Activated CD8-positive, alpha-beta memory T cell treated with anti-CD3 and anti-CD28 coated beads, Interleukin-2, amount 50 U/mL, for 1 hour (primary cell): ENCODE measurements around the gene TMEM63B.

Experiments
- DNase-seq: peaks from one replicate; pipeline ENCODE4 v3.0.0-alpha.2; 2020; ENCODE audit errors: extremely low read depth

Gene TMEM63B

GRCh38 chr6:44117397-44118128 lies 9.8 kb upstream of the TMEM63B start:
- no peak for DNase-seq

DNA sequence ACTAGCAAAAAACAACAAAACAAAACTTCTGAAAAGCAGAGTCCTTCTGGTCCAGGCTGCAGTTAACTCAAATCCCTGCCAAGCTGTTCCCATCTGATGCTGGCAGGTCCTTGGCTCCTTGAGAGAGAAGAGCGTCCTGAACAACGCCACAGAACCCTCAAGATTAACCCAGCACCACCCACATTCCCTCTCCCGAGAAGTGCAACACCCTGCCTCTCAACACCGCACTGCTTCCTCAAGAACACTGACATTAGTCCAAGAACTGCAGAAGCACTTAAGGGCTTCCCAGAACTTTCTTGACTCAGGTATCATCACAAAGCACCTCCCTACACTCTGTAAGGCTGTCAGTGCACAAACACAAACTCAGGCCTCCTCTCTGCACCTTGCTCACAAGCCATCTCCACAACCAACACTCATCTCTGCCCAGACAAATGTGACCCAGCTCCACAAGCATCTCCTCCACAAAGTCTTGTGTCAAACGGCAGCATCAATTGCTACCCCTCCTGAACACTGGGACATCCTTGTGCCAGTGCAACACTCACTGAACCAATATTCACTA lies 7.6 kb upstream of the TMEM63B start:
- DNase-seq = no peak

- no peak for DNase-seq
Measured at GRCh38 chr6:44120692-44121443, 6.5 kb upstream of the TMEM63B start.

GRCh38 chr6:44122801-44123200 lies 4.6 kb upstream of the TMEM63B start:
- DNase-seq = no peak

DNA sequence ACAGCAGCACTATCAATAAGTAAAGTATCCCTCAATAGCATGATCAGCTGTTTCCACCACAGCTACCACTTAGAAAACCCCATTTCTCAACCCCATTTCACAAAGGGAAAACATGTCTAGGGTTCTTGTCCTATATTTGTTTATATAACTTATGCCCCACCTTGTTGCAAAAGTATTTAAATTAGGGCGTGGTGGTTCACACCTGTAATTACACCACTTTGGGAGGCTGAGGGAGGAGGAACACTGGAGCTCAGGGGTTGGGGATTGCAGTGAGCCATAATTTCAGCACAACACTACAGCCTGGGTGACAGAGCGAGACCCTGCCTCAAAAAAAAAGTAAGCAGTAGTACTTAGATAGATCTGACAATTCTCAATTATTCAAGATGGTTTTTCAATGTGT lies 3.8 kb upstream of the TMEM63B start:
- DNase-seq = no peak

DNA sequence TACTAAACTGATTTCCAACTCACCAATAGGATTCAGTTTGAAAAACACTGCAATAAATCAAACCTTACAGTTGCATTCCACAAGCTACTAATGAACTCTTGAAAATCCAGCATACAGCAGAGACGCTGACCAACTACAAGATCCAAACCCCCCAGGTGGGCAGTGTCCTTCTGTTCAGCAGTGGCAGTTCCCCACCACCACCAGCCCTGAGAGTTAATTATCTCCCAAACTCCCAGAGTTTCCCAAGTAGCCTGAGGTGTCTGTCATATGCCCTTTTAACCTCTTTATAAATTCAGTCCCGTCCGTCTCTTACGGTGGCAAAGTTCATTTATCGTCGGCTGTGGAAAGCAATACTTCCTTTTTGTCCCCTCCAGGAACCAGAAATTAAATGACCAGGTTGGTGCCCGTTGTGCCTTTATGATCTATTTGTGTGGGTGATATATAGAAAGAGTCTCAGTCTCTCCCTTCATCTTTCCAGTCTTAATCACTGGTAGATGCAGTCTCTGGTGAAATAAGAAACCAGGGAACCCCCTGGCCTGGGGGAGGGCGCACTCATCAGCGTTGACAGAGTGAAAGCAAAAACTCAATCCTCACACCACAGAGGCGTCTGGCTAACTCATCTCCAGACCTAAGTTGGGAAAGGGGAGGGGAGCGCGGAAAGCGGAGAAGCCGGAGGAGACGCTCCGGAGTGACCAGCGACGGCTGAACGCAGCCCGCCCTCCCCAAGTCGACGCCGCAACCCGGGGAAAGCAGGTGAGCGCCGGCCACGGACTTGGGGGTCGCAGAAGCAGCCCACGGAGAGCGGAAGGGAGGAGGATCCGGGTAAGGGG lies 819 bp upstream of the TMEM63B start:
- peak; percentile 31 for DNase-seq

- no peak for DNase-seq
Measured at GRCh38 chr6:44128020-44128917, 915 bp downstream of the TMEM63B start.

DNA sequence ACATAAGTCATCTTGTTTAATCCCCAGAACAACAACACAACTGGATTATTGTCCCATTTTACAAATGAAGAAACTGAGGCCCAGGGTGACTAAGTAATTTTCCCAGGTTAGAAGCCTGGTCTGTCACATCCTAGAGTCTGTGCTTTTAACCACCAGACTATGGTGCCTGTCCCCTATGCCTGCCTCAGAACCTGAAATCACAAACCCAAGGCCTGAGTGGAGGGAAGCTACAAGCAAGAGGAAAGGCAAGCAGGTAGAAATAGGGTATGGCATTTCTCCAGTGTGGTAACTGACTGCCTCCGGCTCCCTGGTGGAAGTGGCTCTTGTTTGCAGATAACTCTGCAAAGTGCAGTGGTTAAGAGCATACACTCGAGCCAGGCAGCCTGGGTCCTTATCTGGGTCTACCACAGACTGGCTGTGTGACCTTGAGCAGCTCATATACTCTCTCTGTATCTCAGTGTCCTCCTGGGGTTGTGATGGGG lies 2.5 kb downstream of the TMEM63B start:
- DNase-seq = no peak

DNA sequence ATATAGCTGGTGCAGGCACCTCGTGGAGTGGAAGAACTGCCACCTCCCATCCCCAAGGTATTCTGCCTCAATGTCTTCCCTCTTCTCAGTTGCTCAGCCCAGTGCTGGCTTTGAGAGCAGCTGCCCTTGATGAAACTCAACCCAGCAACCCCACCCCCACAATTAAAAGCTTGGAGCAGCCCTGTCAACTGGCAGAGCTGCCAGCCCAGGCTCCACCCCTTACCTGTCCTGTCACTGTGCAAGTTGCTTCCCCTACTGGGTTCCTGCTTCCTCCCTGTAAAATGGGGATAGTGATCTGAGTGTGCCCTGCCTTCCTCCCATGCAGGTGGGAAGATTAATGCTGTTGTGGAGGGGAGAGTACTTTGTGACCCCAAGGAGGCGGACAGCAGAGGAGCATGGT lies 4.5 kb downstream of the TMEM63B start:
- no peak for DNase-seq

DNA sequence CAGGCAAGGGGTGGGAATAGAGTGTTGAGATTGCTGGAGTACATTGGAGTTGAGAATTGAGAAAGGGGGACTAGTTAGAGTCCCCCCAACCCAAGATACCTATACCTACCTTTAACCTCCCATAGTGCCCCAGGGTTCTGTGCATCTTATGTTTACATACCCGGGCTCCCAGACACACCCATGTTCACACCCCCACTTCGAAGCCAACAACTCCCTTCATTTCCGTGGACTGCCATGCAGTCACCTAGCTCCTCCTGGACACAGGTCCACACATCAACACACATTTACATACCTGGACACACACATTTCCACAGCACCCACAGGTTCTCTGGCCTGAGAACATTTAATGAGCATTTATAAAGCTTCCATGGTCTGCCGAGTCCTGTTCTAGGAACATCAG lies 5.1 kb downstream of the TMEM63B start:
- DNase-seq = no peak

- DNase-seq = no peak
Measured at GRCh38 chr6:44133003-44133931, 5.9 kb downstream of the TMEM63B start.

GRCh38 chr6:44133981-44134711 lies 6.8 kb downstream of the TMEM63B start:
- DNase-seq = no peak

GRCh38 chr6:44135173-44135758 lies 7.9 kb downstream of the TMEM63B start:
- DNase-seq = no peak

GRCh38 chr6:44135875-44136274 lies 8.5 kb downstream of the TMEM63B start:
- no peak for DNase-seq

GRCh38 chr6:44138717-44139350 lies 11.5 kb downstream of the TMEM63B start:
- no peak for DNase-seq

DNA sequence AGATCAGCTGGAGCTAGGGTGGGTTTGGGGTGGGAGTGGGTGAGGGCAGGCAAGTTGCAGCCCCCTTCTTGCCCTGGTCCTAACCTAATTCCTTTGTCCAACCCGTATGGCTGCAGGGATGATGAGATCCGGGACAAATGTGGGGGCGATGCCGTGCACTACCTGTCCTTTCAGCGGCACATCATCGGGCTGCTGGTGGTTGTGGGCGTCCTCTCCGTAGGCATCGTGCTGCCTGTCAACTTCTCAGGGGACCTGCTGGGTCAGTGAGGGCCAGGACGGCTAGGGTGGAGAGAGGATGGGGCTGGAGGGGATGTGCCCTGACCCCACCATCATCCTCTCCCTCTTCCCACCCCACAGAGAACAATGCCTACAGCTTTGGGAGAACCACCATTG lies 12.0 kb downstream of the TMEM63B start:
- no peak for DNase-seq

- DNase-seq = no peak
Measured at GRCh38 chr6:44142835-44143234, 15.5 kb downstream of the TMEM63B start.

- DNase-seq = no peak
Measured at GRCh38 chr6:44143731-44144130, 16.4 kb downstream of the TMEM63B start.
